ENCODE data around the gene ITGA11.

Gene ITGA11

DNA sequence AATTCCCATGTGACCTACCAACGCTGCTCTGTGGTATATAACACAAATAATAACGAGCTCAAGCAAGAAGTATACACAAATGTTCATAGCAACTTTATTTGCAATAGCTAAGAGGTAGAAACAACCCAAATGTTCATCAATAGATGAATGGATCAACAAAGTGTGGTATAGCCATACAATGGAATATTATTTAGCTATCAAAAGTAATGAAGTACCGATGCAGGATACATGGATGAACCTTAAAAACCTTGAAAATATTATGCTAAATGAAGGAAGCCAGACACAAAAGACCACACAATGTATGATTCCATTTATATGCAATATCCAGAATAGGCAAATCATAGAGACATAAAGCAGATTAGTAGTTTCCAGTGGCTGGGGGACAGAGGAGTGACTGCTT lies 170.0 kb downstream of the ITGA11 start:
- no peak for DNase-seq

DNA sequence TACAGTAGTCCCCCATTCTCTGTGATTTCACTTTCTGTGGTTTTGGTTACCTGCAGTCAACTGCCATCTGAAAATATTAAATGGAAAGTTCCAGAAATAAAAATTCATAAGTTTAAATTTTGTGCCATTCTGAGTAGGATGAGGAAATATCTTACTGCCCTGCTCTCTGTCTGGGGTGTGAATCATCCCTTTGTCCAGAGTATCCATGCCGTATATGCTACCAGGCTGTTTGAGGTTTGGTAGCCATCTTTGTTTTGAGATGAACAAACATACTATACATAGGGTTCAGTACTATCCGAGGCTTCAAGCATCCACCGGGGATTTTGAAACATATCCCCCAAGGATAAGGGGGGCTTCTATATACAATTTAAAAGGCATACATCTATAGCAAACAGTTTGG lies 170.7 kb downstream of the ITGA11 start:
- DNase-seq = no peak

DNA sequence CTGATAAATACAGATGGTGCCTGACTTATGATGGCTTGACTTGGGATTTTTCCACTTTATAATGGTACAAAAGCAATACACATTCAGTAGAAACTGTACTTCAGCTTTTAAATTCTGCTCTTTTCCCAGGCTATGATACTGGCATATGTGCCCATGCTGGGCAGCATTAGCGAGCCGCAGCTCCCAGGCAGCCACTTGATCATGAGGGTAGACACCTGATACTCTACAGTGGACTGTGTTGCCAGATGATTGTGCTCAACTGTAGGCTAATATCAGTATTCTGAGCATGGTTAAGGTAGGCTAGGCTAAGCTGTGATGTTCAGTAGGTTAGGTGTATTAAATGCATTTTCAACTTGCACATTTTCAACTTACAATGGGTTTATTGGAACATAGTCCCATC lies 172.1 kb downstream of the ITGA11 start:
- DNase-seq = no peak

DNA sequence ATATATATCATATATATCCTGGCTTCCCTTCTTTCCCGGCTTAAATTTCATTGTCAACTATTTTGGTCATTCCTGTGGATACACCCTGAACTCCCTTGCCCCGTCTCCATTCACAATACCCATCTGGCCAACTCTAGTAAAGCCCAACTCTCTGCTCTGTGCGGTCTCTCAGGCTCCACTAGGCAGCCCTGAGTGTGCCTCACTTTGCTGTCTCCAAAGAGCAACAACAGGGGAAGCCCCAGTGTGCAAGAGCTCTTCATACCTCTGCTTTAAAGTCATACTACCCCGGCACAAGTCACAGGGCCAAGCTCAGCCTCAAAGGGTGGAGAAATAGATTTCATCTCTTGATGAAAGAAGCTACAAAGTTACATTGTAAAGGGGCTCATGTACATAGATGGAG lies 173.3 kb downstream of the ITGA11 start:
- no peak for DNase-seq

DNA sequence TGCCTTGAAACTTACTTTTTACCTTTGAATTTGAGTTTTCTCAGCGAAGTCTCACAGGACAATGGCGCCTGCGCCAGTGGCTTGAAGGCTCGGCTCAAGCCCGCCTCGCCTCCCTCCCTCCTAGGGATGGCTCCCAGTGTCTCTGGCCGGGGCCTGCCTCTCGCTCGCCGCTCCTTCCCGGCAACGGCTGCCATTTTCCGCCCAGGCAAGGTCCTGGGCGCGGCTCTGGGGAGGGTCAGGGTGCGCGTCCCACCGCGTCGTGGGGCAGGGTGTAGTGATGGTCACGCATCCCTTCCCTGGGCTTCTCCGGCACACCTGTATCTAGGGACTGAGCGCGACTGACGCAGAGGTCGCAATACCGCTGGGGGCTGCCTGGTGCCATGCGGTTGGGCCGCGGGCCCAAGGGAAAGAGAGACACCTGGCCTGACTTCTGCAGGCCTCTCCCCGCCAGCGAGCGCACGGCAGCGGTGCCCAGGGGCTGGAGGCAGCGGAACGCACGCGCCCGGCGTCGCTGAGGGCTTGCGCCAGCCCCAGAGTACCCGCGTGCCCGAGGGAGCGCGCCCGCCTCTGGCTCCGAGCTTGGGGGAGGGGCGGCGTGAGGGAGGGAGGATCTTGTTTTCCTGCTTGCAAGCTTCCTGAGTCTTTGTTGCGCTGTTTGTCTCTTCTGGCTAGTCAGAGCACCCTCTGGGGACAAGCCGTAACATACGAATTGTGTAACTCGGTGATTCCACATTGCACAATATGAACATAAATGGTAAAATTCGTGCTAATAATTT lies 175.1 kb downstream of the ITGA11 start:
- no peak for DNase-seq

DNA sequence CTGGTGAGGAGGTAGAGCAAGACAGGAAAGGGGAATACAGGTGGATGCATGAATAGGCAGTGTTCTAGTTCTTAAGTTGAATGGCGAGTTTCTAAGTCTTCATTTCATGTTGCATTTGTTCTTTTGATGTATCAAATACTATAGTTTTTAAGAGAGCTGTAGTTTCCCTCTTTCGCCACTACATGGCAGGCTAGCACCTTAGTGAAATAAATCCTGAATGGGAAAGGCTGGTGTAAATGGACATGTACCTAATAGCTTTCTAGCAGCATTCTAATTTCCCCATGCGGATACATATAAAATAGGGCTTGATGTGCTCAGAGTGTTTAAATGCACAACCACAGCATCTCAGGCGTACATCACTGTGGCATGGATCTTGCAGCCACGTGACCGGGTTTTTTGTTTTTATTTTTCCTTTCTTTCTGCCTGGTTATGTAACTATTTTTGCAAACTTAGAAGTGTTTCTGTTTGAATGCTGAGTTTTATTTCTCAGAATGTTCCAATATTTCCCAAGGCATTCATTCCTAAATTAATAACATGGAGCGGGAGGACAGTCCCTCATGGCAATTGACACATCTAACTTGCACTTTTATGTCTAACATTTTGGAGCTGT lies 178.9 kb downstream of the ITGA11 start:
- DNase-seq = peak; percentile 82

DNA sequence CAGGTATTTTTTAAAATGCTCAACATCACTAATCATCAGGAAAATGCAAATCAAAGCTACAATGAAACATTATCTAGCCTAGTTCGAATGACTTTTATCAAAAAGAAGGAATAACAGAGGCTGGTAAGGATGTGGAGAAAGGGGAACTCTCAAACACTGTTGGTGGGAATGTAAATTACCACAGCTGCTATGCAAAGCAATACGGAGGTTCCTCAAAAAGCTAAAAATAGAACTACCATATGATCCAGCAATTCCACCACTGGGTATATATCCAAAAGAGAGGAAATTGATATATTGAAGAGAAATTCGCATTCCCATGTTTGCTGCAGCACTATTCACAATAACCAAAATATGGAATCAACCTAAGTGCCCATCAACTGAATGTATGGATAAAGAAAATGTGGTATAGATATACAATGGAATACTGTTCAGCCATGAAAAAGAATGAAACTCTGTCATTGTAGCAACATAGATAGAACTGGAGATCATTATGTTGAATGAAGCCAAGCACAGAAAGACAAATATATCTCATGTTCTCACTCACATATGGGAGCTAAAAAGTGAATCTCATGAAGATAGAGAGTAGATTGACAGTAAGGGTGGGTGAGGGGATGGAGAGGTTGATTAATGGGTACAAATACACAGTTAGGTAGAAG lies 182.8 kb downstream of the ITGA11 start:
- no peak for DNase-seq
